GM21526 (cell line): ENCODE data around the gene C5orf47.

Experiments used
- ATAC-seq: cut with Tn5 transposase; IDR thresholded peaks from one replicate; pipeline ENCODE4 v1.9.1; 2021; ENCODE audit warnings: moderate library complexity; ENCODE audit not compliant: unreplicated experiment, low FRiP score

Gene C5orf47, protein sequence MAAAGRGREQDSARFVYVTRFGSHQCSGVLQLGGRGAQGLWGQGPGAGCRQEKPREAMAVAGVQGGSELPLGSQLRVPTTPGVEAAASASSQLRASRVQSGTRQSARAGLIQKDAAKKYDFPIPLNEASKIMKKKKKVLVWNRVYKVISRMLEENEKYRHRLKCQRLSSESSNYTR

DNA sequence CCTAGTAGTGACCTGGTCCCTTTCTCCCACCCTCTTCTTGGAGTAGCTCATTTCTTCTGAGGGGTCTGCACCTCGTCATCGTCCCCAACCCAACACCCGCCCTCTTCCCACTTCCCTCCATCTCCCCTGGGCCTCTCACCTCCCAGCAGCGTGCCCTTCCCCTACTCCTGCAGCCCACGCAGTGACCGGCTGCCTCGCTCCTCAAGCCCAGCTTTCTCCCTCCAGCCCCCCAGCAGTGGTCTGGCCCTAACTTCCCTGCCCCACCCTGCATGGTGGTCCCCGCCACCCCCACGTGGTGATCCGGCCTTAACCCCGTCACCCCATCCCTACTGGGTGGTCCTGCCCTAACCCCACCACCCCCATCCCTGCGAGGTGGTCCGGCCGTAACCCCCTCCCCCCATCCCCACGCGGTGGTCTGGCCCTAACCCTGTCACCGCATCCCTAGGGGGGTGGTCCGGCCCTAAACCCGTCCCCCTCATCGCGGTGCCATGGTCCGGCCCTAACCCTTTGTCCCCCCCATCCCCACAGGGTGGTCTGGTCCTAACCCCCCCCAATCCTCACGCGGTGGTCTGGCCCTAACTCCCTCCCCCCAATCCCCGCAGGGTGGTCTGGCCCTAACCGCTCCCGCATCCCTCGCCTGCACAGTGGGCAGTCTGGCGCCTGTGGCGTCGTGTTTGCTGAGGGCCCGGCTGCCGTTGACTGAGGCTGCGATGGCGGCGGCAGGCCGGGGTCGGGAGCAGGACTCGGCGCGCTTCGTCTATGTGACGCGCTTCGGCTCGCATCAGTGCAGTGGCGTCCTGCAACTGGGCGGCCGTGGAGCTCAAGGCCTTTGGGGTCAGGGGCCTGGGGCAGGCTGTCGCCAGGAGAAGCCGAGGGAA is at the start of gene C5orf47:
C5orf47 (plus strand) TSS at position 617 of the 878 bp plus-strand sequence; CDS start at position 711, 94 bp downstream.
- no peak for ATAC-seq

DNA sequence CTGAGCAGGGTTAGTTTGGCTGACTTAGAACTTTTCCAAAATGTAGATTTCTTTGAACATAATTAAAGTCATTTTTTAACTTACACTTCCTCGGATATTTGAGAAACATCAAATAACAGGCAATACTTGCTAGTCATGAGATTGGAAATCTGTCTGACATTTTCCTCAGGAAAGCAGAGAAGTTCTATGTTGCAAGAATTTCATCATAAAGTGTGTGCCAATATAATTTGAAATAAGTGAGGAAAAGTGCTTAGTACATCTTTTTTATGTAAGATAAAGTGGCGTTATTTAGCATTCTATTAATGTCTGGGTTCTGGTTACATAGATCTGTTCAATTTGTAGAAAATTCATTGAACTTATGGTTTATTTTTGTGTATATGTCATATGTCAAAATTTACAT is 48.7 kb upstream of the C5orf47 start:
- ATAC-seq = no peak

DNA sequence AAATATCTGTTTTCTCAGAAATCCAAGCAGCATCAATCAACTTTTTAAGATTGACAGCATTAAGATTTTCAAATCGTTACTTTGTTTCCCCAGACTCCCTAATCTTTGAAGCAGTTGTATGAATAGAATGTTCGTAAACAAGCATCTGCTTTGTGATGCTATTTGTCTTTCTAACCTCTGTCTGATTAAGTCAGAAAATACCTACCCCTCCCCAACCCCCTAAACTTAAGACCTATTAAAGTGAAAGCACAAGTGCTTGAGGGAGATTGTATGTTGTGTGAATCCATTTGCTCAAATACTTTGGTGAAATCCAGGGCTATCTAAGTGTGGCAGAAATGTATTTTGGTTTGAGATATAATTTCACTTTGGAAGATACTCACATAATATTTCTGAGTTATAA is 47.9 kb upstream of the C5orf47 start:
- no peak for ATAC-seq

DNA sequence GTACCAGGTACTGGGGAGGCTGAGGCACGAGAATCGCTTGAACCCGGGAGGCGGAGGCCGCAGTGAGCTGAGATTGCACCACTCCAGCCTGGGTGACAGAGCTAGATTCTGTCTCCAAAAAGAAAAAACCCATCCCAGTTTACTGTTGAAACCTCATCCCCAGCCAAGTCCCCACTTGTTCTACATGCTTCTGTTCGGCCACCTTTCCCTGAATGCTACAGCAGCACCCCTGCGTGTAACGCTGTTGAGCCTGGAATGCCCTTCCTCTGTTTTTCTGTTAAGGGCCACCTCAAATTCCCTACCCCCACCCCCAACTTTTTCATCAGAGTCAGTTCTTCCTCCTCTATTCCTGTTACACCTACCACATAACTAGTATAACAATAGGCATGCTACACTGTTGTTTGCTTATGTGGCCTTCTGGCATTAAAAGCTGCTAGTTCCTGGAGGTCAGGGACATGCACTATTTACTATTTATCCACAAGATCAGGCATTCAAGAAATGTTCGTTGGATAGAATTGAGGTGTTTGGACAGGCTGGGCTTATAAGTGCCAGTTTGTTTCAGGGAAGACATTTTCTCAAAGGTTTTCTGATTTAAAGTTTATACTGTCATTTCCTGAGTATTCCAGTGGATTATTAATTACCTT is 47.1 kb upstream of the C5orf47 start:
- ATAC-seq = no peak

DNA sequence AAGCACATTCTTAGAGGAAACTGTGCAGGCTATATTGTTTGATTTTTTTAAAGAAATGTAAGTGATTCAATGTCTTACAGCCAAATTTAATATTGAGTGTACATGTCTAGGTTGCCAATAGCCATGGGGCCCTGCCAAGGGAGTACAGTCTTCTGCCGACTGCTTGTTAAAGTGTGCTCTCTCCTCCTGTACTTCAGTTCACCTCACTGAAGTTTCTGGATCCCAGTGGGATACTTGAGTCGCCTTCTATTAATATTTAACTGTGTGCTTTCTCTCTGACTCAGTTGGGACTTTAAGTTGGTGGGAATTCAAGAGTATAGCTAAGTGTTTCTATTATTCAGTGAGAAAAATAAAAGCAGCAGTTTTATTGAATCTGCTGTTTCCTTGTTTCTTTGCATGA is 44.5 kb upstream of the C5orf47 start:
- no peak for ATAC-seq

DNA sequence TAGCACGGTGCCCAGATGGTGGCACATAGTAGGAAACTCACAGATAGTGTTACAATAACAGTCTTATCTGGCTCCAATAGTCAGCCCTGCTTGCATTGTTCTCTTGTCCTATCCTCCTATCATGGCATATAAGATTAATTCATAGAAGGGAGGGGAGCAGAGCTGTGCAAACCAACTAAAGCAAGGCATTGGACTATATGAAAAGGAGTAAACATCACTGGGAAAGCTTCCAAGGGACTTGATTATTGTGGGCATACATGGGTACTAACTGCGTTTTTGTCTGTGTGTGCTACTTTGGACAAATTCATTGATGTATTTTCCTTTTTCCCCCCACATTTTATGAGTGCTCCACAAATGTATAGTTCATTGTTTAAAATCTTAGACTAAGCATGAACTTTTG is 43.8 kb upstream of the C5orf47 start:
- ATAC-seq = no peak

DNA sequence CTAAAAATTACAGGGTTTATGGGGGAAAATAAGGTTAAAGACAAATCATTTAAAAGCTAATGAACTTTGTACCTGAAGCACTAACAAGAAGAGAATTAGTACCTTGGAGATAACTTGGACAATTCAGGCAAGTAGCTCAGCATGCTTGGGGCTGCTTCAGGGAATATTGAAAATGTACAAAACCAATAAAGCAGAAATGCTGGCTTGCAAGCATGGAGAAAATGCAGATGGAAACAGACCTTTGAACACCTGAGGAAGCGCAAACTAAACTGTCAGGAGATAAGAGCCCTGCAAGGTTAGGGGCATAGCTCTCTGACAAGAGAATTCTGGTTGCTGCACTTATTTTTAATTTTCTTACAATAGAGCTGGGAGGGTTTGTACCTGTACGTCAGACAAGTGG is 42.6 kb upstream of the C5orf47 start:
- no peak for ATAC-seq

DNA sequence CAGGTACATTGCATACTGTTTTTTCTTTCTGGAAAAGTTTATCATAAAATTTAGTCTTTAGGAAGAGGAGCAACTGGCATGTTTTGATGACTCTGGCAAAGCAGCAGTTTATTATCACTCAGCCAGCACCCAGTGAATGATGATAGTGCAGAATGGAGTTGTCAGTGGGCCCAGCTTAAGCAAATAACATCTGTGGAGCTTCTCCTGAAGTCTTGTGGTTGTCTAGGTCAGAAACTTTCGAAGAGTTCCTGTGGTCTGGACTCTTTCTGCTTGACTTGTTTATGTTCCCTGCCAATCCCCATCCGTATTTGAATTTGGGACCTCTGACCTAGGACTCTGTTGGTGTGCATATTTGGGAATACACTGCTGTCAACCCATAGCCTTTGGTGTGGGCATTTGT is 38.1 kb upstream of the C5orf47 start:
- no peak for ATAC-seq

DNA sequence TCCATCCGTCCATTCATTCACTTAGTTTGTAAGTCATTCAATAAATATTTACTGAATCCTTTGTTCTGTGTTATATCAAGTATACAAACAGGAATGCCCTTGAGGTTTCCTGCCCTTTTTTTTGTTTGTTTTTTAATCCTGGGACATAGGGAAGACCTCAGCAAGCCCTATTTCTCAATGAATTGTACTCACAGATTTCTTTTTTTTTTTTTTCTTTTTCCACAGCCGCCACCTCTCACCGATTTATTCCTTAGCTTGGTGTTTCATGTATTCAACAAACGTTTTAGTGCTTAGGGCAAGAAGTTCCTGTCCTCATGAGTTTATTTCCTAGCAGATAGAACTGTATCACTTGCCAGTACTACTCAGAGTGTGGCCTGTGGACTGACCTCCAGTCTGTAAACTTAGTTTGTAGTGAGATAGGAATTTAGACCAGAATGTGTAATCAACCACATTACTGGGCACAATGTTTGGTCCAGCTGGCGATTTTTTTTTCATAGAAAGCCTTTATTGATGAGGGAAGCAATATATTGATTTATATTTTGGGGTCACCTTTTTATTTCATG is 35.4 kb upstream of the C5orf47 start:
- no peak for ATAC-seq

DNA sequence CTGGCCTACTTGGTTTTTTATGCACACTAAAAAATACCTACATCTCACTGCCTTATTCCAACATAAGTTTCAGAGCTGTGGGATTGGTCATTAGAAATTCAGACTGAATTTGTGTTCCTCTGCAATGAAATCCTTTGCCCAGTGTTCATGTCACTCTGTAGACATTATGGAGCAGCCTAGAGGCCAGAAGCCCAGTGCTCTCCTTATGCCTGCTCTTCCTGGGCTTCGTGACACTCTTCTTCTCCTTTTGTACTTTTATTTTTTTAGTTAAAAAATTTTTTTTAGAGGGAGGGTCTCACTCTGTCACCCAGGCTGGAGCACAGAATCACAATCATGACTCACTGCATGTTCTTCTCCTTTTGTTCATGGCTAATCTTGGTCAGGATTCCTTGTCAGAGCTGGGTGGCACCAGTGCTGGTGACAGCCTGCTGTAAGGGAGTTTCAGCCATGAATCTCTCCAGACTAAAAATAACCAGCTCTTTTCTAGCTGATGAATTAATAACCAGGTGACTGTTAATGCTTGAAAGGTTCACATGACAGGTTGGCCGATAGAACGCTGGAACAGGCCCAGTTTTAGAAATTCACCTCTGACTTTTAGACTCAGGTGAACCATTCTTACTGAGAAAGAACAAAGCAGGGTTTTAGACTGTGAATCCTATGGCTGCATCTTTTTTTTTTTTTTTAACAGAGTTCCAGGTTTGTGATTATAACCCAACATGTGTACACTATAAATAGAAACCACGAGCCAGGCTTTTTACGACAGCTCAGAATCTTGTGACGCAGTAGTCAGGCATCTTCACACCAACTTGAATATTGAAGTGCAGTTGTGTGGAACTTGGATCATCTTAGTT is 34.1 kb upstream of the C5orf47 start:
- ATAC-seq = no peak

DNA sequence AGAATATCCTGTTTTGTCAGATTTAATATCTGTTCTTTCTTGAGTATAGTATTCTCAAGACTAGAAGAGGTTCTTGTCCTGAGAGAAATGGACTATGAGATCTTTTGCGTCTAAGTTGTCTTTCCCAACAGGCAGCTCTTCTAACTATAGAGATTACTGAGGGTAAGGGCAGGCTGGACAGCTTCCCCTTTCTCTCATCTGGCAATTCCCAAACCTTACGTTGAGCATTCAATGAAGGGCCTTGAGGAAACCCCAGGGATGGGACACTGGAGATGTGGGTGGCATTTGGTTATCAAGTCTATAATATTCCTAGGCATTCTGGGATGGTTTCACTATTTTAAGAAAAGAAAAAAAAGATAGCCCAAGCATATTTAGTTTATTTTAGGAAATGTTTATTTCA is 28.0 kb upstream of the C5orf47 start:
- ATAC-seq = no peak

DNA sequence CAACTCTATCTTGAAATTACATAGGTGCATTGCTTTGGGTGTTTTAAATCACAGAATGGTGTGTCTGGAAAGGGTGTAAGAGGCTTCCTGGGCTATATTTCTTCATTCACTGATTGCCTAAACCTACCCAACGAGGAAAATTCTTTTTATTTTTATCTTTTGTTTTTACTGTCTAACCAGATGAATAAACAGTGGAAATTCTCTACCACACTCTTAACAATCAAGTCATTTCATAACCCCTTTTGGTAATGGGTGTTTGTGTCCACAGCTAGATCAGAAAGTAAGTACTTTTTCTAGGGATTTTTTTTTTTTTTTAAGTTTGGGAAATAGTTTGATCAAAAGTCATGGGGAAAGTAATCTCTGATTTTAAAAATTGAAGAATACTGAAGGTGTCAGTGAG is 27.6 kb upstream of the C5orf47 start:
- ATAC-seq = no peak

DNA sequence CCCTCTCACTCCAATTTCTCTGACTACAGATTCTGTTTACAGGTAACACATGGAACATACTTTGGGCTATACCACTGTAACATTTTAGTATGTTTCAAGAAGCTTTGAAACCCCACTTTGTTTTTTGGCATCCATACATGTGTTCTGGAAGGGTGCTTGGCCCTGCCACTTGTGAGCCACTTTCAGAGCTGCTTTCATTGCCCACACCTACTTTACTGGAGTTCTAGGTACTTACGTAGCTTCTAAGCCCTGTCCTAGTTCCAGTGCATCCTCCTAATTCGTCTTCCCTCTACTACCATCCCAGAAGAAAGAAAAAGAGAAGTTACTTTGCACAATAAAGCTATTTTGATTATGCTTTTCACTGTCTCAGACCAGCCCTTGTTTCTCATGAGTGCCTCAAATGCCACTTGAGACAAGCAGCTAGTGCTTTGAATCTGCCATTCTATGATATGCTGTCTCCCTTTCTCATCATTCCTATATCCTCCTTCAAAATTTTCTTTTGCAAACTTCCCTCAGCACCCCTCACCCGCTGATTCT is 26.5 kb upstream of the C5orf47 start:
- no peak for ATAC-seq

DNA sequence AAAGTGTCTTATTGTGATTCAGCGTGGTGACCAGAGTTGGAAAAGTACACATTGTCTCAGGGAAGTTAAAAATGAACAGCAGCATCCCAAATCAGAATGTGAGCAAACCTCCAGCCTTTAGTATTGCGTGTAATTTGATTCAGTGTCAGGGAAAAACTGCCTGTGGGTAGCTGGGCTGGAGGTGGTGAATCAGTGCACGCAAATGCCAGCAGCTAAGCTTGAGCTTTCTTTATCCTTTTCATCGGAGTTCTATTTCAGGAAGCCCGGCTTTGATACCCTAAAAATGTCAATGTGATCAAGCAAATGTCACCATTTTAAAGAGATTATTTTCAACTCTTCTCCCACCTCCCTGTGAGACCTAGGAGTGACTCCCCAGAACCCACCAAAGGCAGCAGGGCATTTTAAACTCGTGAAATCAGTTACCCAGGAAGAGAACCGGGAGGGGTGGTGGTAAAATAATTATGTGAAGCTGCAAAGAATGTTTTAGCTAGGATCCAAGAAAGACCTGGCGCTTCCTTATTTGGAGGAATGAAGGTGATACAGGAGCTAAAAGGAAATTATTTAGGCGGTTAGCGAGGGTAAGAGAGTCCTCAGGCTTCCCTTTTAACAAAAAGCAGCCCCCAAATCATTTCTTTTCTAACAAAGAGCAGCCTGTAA is 25.7 kb upstream of the C5orf47 start:
- no peak for ATAC-seq

DNA sequence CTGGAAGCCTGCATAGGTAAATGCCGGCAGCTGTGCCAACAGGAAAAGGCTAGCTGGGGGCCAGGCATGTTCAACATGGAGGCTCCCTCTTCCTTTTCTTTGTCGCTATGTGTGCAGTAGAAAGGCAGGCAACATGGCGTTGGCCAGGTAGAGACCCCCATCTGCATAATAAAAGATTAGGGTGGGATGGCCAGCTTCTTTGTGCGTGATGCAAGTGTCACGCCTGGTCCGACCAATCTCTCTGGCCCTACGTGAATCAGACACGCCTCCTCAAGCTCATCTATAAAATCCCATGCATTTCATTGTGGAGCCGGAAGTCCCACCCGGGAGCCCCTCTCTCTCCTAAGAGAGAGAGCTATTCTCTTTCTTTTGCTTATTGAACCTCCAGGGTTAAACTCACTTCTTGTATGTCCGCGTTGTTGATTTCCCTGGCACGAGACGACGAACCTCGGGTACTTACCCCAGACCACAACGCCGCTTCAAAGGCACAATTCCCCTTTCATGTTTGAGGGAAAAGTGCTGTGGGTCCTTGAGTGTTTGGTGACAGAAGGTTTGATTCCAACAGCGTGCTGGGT is 25.0 kb upstream of the C5orf47 start:
- ATAC-seq = no peak

DNA sequence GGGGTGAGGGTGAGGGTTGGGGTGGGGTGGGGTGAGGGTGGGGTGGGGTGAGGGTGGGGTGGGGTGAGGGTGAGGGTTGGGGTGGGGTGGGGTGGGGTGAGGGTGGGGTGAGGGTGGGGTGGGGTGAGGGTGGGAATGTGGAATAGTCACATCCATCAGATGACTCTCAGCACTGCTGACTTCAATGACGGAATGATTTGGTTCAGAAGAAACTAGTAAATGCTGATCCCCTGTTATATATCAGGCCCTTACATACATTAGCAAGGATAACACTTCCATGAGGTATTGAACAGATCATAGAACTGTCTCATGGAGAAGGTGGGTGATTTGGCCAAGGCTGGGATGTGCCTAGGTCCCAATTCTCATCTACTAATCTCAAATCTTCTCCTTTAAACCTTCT is 24.5 kb upstream of the C5orf47 start:
- no peak for ATAC-seq

DNA sequence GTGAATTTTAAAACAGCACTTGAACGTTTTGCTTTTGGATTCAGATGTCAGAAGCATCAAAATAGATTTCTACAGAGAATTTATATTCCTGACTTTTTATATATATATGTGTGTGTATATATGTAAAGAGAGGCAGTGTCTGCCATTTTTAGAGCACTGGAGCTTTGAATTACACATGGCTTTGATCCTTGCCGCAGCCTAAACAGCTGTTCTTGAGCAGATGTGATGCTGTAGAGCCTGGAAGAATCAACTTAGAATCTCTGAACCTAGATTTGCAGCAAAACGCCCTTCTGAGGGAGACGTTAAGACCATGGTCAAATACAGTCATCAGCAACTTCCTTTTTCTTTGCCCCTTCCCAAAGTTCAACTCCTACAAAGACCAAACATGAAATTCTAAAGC is 21.7 kb upstream of the C5orf47 start:
- ATAC-seq = no peak

DNA sequence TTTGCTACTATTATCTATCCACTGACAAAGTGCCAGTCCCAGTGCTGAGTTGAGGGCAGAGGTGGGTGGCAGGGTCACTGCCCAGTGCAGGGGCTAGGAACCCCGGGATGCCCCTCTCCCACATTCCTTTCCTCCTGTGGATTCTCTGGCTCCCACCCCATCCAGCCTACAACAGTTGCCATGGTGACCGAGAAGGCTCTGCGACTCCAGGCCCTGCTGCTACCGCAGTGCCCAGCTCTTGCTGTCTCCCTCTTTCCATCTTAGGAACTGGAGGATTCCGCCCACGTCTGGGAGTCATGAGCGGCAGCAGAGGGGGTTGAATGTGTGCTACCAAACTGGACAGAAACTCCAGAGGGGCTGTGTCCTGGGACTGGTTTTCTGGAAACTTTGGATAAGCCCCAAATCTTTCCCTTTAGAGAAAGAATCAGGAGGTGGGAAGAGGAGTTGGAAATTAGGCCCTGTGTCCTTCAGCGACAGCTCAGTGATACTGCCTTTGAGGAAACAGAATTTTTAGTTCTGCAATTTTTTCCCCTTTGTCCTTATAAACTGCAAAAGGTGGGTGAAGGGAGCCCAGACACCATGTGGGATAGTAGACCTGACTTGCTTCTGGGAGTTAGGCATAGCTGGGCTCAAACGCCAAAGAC is 20.7 kb upstream of the C5orf47 start:
- no peak for ATAC-seq
